GM23338 (cell line): ENCODE results near the gene MAD1L1. TPM values are rescaled to one million over a fixed set of nuclear protein-coding genes. Genes with fewer than 3 reads are reported as not detected.

Experiments
- ATAC-seq: fragments of 200-7000 bp; cut with Tn5 transposase; 3 replicates; pipeline ENCODE4 v1.9.1; 2020
- DNase-seq: peaks from one replicate; pipeline ENCODE4 v3.0.0-alpha.2; 2015; ENCODE audit warnings: low spot score
- H2AFZ ChIP-seq: fragments of 200-600 bp; sonication (generic); 2 replicates; pipeline ENCODE4 v1.8.0; 2016; ENCODE audit warnings: antibody characterized with exemption, mild to moderate bottlenecking, moderate library complexity
- H3F3A ChIP-seq: fragments of 200-600 bp; sonication (generic); replicated peaks from 2 replicates; pipeline ENCODE4 v1.8.0; 2017; ENCODE audit warnings: antibody characterized with exemption, mixed run types, low read depth
- H3K27ac ChIP-seq: fragments of 200-600 bp; sonication (generic); 2 replicates; pipeline ENCODE4 v1.6.1; 2016; ENCODE audit warnings: low read depth
- H3K27me3 ChIP-seq: fragments of 200-600 bp; sonication (generic); 2 replicates; pipeline ENCODE4 v1.8.0; 2016; ENCODE audit warnings: mild to moderate bottlenecking, mixed run types, moderate library complexity; ENCODE audit not compliant: insufficient read depth
- H3K36me3 ChIP-seq: fragments of 200-600 bp; sonication (generic); 2 replicates; pipeline ENCODE4 v1.8.0; 2016; ENCODE audit warnings: mild to moderate bottlenecking; ENCODE audit not compliant: insufficient read depth
- H3K4me1 ChIP-seq: fragments of 200-600 bp; sonication (generic); 2 replicates; pipeline ENCODE4 v1.8.0; 2016; ENCODE audit warnings: mild to moderate bottlenecking, moderate library complexity; ENCODE audit not compliant: insufficient read depth
- H3K4me2 ChIP-seq: fragments of 200-600 bp; sonication (generic); 2 replicates; pipeline ENCODE4 v1.7.1; 2017; ENCODE audit warnings: mixed run types
- H3K4me3 ChIP-seq: fragments of 200-600 bp; sonication (generic); 2 replicates; pipeline ENCODE4 v1.6.1; 2016; ENCODE audit warnings: mixed run types
- H3K79me2 ChIP-seq: fragments of 200-600 bp; sonication (generic); replicated peaks from 2 replicates; pipeline ENCODE4 v1.8.0; 2017; ENCODE audit warnings: mild to moderate bottlenecking; ENCODE audit not compliant: insufficient read depth
- H3K9me2 ChIP-seq: fragments of 200-600 bp; sonication (generic); 2 replicates; pipeline ENCODE4 v1.8.0; 2017; ENCODE audit not compliant: insufficient read depth
- H4K20me1 ChIP-seq: fragments of 200-600 bp; sonication (generic); replicated peaks from 2 replicates; pipeline ENCODE4 v1.8.0; 2017; ENCODE audit warnings: mild to moderate bottlenecking; ENCODE audit not compliant: insufficient read depth
- H3K27ac Mint-ChIP-seq: 2 replicates; pipeline ENCODE4 v1.8.0; 2020; ENCODE audit warnings: inconsistent platforms, mild to moderate bottlenecking, moderate library complexity, mixed read lengths
- H3K27me3 Mint-ChIP-seq: 3 replicates; pipeline ENCODE4 v1.8.0; 2022; ENCODE audit warnings: low read depth, mild to moderate bottlenecking, moderate library complexity, mixed read lengths, inconsistent platforms; ENCODE audit not compliant: insufficient read depth, poor library complexity
- H3K36me3 Mint-ChIP-seq: 3 replicates; pipeline ENCODE4 v1.8.0; 2021; ENCODE audit warnings: low read depth, mild to moderate bottlenecking, inconsistent platforms, moderate library complexity, mixed read lengths
- H3K4me1 Mint-ChIP-seq: 3 replicates; pipeline ENCODE4 v1.8.0; 2020; ENCODE audit warnings: mild to moderate bottlenecking, inconsistent platforms, mixed read lengths
- H3K4me3 Mint-ChIP-seq: 3 replicates; pipeline ENCODE4 v1.8.0; 2021; ENCODE audit warnings: moderate library complexity, mild to moderate bottlenecking, inconsistent platforms, mixed read lengths
- H3K9me3 Mint-ChIP-seq: 3 replicates; pipeline ENCODE4 v1.8.0; 2020; ENCODE audit warnings: moderate library complexity, mild to moderate bottlenecking, inconsistent platforms, mixed read lengths
- CREB1 ChIP-seq: fragments of 250-450 bp; sonication (Bioruptor Pico); IDR thresholded peaks from 2 replicates; pipeline ENCODE4 v1.5.0; 2020; ENCODE audit warnings: low read depth, mild to moderate bottlenecking, moderate library complexity
- ETS1 ChIP-seq: IDR thresholded peaks from 2 replicates; pipeline ENCODE4 v1.6.1; 2016; ENCODE audit warnings: antibody characterized with exemption
- EZH2 ChIP-seq: fragments of 200-600 bp; sonication (generic); IDR thresholded peaks from one replicate; pipeline ENCODE4 v1.8.0; 2017; ENCODE audit warnings: antibody characterized with exemption, mild to moderate bottlenecking, low read depth; ENCODE audit not compliant: unreplicated experiment
- EZH2phosphoT487 ChIP-seq: fragments of 200-600 bp; sonication (generic); IDR thresholded peaks from one replicate; pipeline ENCODE4 v1.8.1; 2018; ENCODE audit warnings: antibody characterized with exemption; ENCODE audit not compliant: unreplicated experiment
- JUNB ChIP-seq: IDR thresholded peaks from one replicate; pipeline ENCODE4 v1.6.1; 2016; ENCODE audit warnings: antibody characterized with exemption; ENCODE audit not compliant: unreplicated experiment
- NANOG ChIP-seq: IDR thresholded peaks from 2 replicates; pipeline ENCODE4 v1.6.1; 2016; ENCODE audit warnings: antibody characterized with exemption, borderline replicate concordance
- POLR2AphosphoS5 ChIP-seq: IDR thresholded peaks from 2 replicates; pipeline ENCODE4 v1.6.1; 2016; ENCODE audit warnings: antibody characterized with exemption, low read depth
- REST ChIP-seq: IDR thresholded peaks from one replicate; pipeline ENCODE4 v1.6.1; 2018; ENCODE audit warnings: antibody characterized with exemption; ENCODE audit not compliant: unreplicated experiment
- STAT1 ChIP-seq: IDR thresholded peaks from one replicate; pipeline ENCODE4 v1.6.1; 2016; ENCODE audit warnings: antibody characterized with exemption; ENCODE audit not compliant: unreplicated experiment
- ZNF331 ChIP-seq: fragments of 250-450 bp; sonication (Bioruptor Pico); IDR thresholded peaks from 2 replicates; pipeline ENCODE4 v1.5.0; 2020; ENCODE audit warnings: low read depth, mild to moderate bottlenecking, moderate library complexity
- polyA plus RNA-seq: library from polyadenylated mRNA; unstranded; fragments of >200 nt; fragmentation: Nextera tagmentation; extraction: Ambion mirVana; gene quantifications from 2 replicates; pipeline ENCODE4 v1.2.1, GENCODE V29; 2016
- total RNA-seq: library from RNA; depleted of rRNA; stranded (reverse); fragments of >200 nt; shearing (Covaris generic); gene quantifications from 2 replicates; pipeline ENCODE4 v1.2.3, GENCODE V29; 2014

Gene MAD1L1
- total and polyA plus RNA-seq, 2 experiments from 2014 or later: 40.3 to 59.3 TPM

- H3K36me3 ChIP-seq: no peaks in the 10 kb centered on the region
- H3K4me3 ChIP-seq: no peak overlapping the region
- H3K79me2 ChIP-seq: no peaks in the 10 kb centered on the region
- Mint-ChIP-seq H3K36me3 (peaks cover 20% of the 10 kb centered on the region; the same call in 2 of the 3 replicates), H3K9me3 (no peaks in the 10 kb centered on the region), H3K27ac (peak overlapping the region; percentile 67; the same call in 1 of the 2 replicates), H3K4me1 (peaks cover 15% of the 10 kb centered on the region), H3K4me3 (no peak overlapping the region), H3K27me3 (peaks cover 5% of the 10 kb centered on the region)
- no peaks in the 10 kb centered on the region for H3F3A ChIP-seq
- ATAC-seq (no peak), DNase-seq (no peak)
- no peaks in the 10 kb centered on the region for H3K27me3 ChIP-seq
- H3K27ac ChIP-seq: no peak overlapping the region
- no peak for TF ChIP-seq STAT1
- no peak for TF ChIP-seq EZH2phosphoT487
- no peak for TF ChIP-seq CREB1 (CRISPR knock-in tag)
- TF ChIP-seq POLR2AphosphoS5: no peak
- TF ChIP-seq ZNF331 (CRISPR knock-in tag): no peak
- no peak for TF ChIP-seq NANOG
- TF ChIP-seq EZH2: no peak
- H3K4me2 ChIP-seq: no peak overlapping the region
- no peaks in the 10 kb centered on the region for H3K9me2 ChIP-seq
- H2AFZ ChIP-seq: no peak overlapping the region
- H4K20me1 ChIP-seq: no peaks in the 10 kb centered on the region
- H3K4me1 ChIP-seq: no peaks in the 10 kb centered on the region
Observed at GRCh38 chr7:2168615-2169311, 64.0 kb downstream of the MAD1L1 start.

- DNase-seq: no peak
- no peak overlapping the region; the same call in 1 of the 2 replicates for H3K27ac Mint-ChIP-seq
- ATAC-seq: no peak
- TF ChIP-seq EZH2 (no peak), REST (no peak), JUNB (no peak), STAT1 (no peak), ETS1 (no peak), ZNF331 (CRISPR knock-in tag) (no peak), NANOG (no peak)
Observed at GRCh38 chr7:2166625-2167280, 66.0 kb downstream of the MAD1L1 start.

More at GRCh38 chr7:2166625-2167280, 66.0 kb downstream of the MAD1L1 start:
- no peaks in the 10 kb centered on the region for H3K79me2 ChIP-seq
- H3K4me1 ChIP-seq: peaks cover 4% of the 10 kb centered on the region; the same call in 1 of the 2 replicates
- peaks cover 29% of the 10 kb centered on the region for H3K4me1 Mint-ChIP-seq
- no peak overlapping the region for H3K27ac ChIP-seq
- H3K9me2 ChIP-seq: no peaks in the 10 kb centered on the region
- H3K36me3 ChIP-seq: no peaks in the 10 kb centered on the region
- no peak overlapping the region for H3K4me2 ChIP-seq
- peaks cover 18% of the 10 kb centered on the region; the same call in 2 of the 3 replicates for H3K36me3 Mint-ChIP-seq
- no peak overlapping the region for H3K4me3 Mint-ChIP-seq
- peaks cover 2% of the 10 kb centered on the region; the same call in 1 of the 3 replicates for H3K9me3 Mint-ChIP-seq
- H4K20me1 ChIP-seq: no peaks in the 10 kb centered on the region
- H3K27me3 ChIP-seq: no peaks in the 10 kb centered on the region
- no peaks in the 10 kb centered on the region for H3F3A ChIP-seq
- no peak overlapping the region for H3K4me3 ChIP-seq
- H2AFZ ChIP-seq: no peak overlapping the region
- H3K27me3 Mint-ChIP-seq: peaks cover 6% of the 10 kb centered on the region
